HepG2 (cell line): ENCODE measurements around the gene TARDBP. TPM values are rescaled to one million over a fixed set of nuclear protein-coding genes. Genes with fewer than 3 reads are reported as not detected.

Experiments used
- BRCA1 ChIP-seq: sonication (generic); formaldehyde crosslinking; IDR thresholded peaks from 2 replicates; pipeline ENCODE4 v1.4.0; 2020; ENCODE audit warnings: missing genetic modification reagents
- EP300 ChIP-seq, 3 experiments: sonication (generic) in 1 of 3; formaldehyde crosslinking in 1 of 3; IDR thresholded peaks; 2 replicates each; pipeline versions ENCODE4 v1.5.1 to v1.6.1; 2011 to 2020; ENCODE audit warnings: low read depth in 2 of 3, low read length in 2 of 3, borderline replicate concordance in 1 of 3, improper control_type of control experiment in 1 of 3, mild to moderate bottlenecking in 1 of 3, missing genetic modification reagents in 1 of 3, moderate library complexity in 1 of 3
- FOXA3 ChIP-seq: IDR thresholded peaks from 2 replicates; pipeline ENCODE4 v1.6.1; 2016; ENCODE audit warnings: missing genetic modification reagents, missing compliant biosample characterization
- FOXO4 ChIP-seq: sonication (generic); formaldehyde crosslinking; conservative IDR thresholded peaks from 2 replicates; pipeline ENCODE4 v1.8.1; 2023; ENCODE audit warnings: missing genetic modification reagents
- FOXP4 ChIP-seq: sonication (generic); formaldehyde crosslinking; IDR thresholded peaks from 2 replicates; pipeline ENCODE4 v1.4.0; 2020; ENCODE audit warnings: missing genetic modification reagents
- HBP1 ChIP-seq: IDR thresholded peaks from 2 replicates; pipeline ENCODE4 v1.6.1; 2016; ENCODE audit warnings: low read depth, control low read depth
- HOXA3 ChIP-seq: sonication (generic); formaldehyde crosslinking; IDR thresholded peaks from 2 replicates; pipeline ENCODE4 v1.5.0; 2020; ENCODE audit warnings: missing genetic modification reagents
- ISL2 ChIP-seq: sonication (generic); formaldehyde crosslinking; IDR thresholded peaks from 2 replicates; pipeline ENCODE4 v1.5.0; 2020; ENCODE audit warnings: missing genetic modification reagents
- MED1 ChIP-seq: sonication (generic); formaldehyde crosslinking; IDR thresholded peaks from 2 replicates; pipeline ENCODE4 v1.4.0; 2020; ENCODE audit warnings: missing genetic modification reagents
- MXI1 ChIP-seq: IDR thresholded peaks from 3 replicates; pipeline ENCODE4 v1.6.1; 2012; ENCODE audit warnings: low read depth, low read length, inconsistent platforms, borderline replicate concordance
- NCOA2 ChIP-seq: sonication (generic); formaldehyde crosslinking; IDR thresholded peaks from 2 replicates; pipeline ENCODE4 v1.8.0; 2022; ENCODE audit warnings: inconsistent platforms
- NR2F6 ChIP-seq, 2 experiments: IDR thresholded peaks; 2 replicates each; pipeline ENCODE4 v1.6.1; 2016; ENCODE audit warnings: antibody characterized with exemption in 1 of 2, mild to moderate bottlenecking in 1 of 2
- SALL1 ChIP-seq: sonication (generic); formaldehyde crosslinking; IDR thresholded peaks from 2 replicates; pipeline ENCODE4 v1.8.0; 2022; ENCODE audit warnings: mild to moderate bottlenecking, missing genetic modification reagents
- SOX5 ChIP-seq: IDR thresholded peaks from 2 replicates; pipeline ENCODE4 v1.6.1; 2016; ENCODE audit warnings: borderline replicate concordance
- TFE3 ChIP-seq: IDR thresholded peaks from 2 replicates; pipeline ENCODE4 v1.6.1; 2016
- THRA ChIP-seq: sonication (generic); formaldehyde crosslinking; IDR thresholded peaks from 2 replicates; pipeline ENCODE4 v1.4.0; 2020; ENCODE audit warnings: missing genetic modification reagents, borderline replicate concordance
- ZGPAT ChIP-seq: IDR thresholded peaks from 2 replicates; pipeline ENCODE4 v1.6.1; 2016; ENCODE audit warnings: mild to moderate bottlenecking
- ZNF337 ChIP-seq: sonication (generic); formaldehyde crosslinking; IDR thresholded peaks from 2 replicates; pipeline ENCODE4 v1.5.1; 2020; ENCODE audit warnings: missing genetic modification reagents, low read depth, mild to moderate bottlenecking, borderline replicate concordance
- ZNF343 ChIP-seq: sonication (generic); formaldehyde crosslinking; IDR thresholded peaks from 2 replicates; pipeline ENCODE4 v1.4.0; 2020; ENCODE audit warnings: mild to moderate bottlenecking, missing genetic modification reagents
- ZNF543 ChIP-seq: sonication (generic); formaldehyde crosslinking; IDR thresholded peaks from 2 replicates; pipeline ENCODE4 v1.4.0; 2020; ENCODE audit warnings: mild to moderate bottlenecking, missing genetic modification reagents
- polyA plus RNA-seq, 8 experiments: library from polyadenylated mRNA; depleted of rRNA in 3 of 8; stranded (reverse) in 7 of 8; unstranded in 1 of 8; fragments of >200 nt; fragmentation: Illumina TruSeq in 4 of 8; extraction: Trizol in 4 of 8; gene quantifications; 2 replicates each; pipeline versions ENCODE4 v1.2.1 to v1.2.3, GENCODE V29; 2011 to 2016; ENCODE audit warnings: low read depth in 4 of 8, missing spikeins in 1 of 8, mixed read lengths in 1 of 8; ENCODE audit not compliant: insufficient read depth in 1 of 8
- total RNA-seq, 5 experiments: library from RNA; depleted of rRNA; stranded (reverse); fragments of >200 nt; fragmentation: Illumina TruSeq; extraction: Trizol; gene quantifications; 2 replicates each; pipeline ENCODE4 v1.2.3, GENCODE V29; 2016; ENCODE audit warnings: low read depth in 1 of 5

TARDBP gene
- total and polyA plus RNA-seq, 2 of the 13 experiments (the other 11 are each of a cell fraction or from before 2014, with no cell fraction given): 62.4 to 93.0 TPM

- TF ChIP-seq FOXO4 (CRISPR knock-in tag): no peak
- peak; percentile 12; the same call in 1 of the 2 replicates for TF ChIP-seq ZGPAT (CRISPR knock-in tag)
- 0 out of 2 replicates have a peak, but pooled peaks have one; percentile 22 for TF ChIP-seq HOXA3 (CRISPR knock-in tag)
- TF ChIP-seq SALL1 (CRISPR knock-in tag): 0 out of 2 replicates have a peak, but pooled peaks have one; percentile 3
- TF ChIP-seq MED1 (CRISPR knock-in tag): peak; percentile 17; the same call in 1 of the 2 replicates
- TF ChIP-seq TFE3 (CRISPR knock-in tag): peak; percentile 56; the same call in 1 of the 2 replicates
- peak; percentile 48 for TF ChIP-seq NCOA2 (CRISPR knock-in tag)
- no peak for TF ChIP-seq NR2F6 (IDR thresholded peaks at IDR 0.05)
- TF ChIP-seq NR2F6 (CRISPR knock-in tag; IDR thresholded peaks at IDR 0.05): peak; percentile 61; the same call in 1 of the 2 replicates
- TF ChIP-seq ISL2 (CRISPR knock-in tag): 0 out of 2 replicates have a peak, but pooled peaks have one; percentile 38
- TF ChIP-seq SOX5 (CRISPR knock-in tag): peak; percentile 85
- no peak for TF ChIP-seq ZNF337 (CRISPR knock-in tag)
- TF ChIP-seq ZNF343 (CRISPR knock-in tag): 0 out of 2 replicates have a peak, but pooled peaks have one; percentile 20
- TF ChIP-seq HBP1 (CRISPR knock-in tag): no peak
- TF ChIP-seq FOXP4: 0 out of 2 replicates have a peak, but pooled peaks have one; percentile 30
- TF ChIP-seq THRA (CRISPR knock-in tag): peak; percentile 94; the same call in 1 of the 2 replicates
- peak in 1 of 2 experiments; percentile 49; a peak in 1 of 4 replicates for TF ChIP-seq EP300 (IDR thresholded peaks at IDR 0.05; ENCODE audit: low read depth in 2 of 2, low read length in 2 of 2)
- TF ChIP-seq EP300 (CRISPR knock-in tag; IDR thresholded peaks at IDR 0.05; ENCODE audit: borderline replicate concordance): no peak
- 0 out of 2 replicates have a peak, but pooled peaks have one; percentile 42 for TF ChIP-seq ZNF543 (CRISPR knock-in tag)
- TF ChIP-seq FOXA3 (CRISPR knock-in tag): 0 out of 2 replicates have a peak, but pooled peaks have one; percentile 36
- peak; percentile 75; the same call in 2 of the 3 replicates for TF ChIP-seq MXI1
- no peak for TF ChIP-seq BRCA1 (CRISPR knock-in tag)
Observed at GRCh38 chr1:10979483-10979920, 33.0 kb upstream of the TARDBP start (continued).
